CD4-positive, alpha-beta T cell treated with Interleukin-15 for 4 hours (primary cell): ENCODE measurements around the gene CPNE6.

Source experiments
- DNase-seq: peaks from one replicate; pipeline ENCODE4 v3.0.0-alpha.2; 2020; ENCODE audit warnings: low spot score

Gene CPNE6

GRCh38 chr14:24054646-24055045 is 16.7 kb upstream of the CPNE6 start:
- DNase-seq: no peak

- DNase-seq: no peak
Observed at GRCh38 chr14:24055971-24056799, 15.2 kb upstream of the CPNE6 start.

GRCh38 chr14:24056800-24057184 is 14.6 kb upstream of the CPNE6 start:
- no peak for DNase-seq

- DNase-seq: no peak
Observed at GRCh38 chr14:24057271-24057670, 14.1 kb upstream of the CPNE6 start.

- DNase-seq: no peak
Observed at GRCh38 chr14:24057867-24058259, 13.5 kb upstream of the CPNE6 start.

DNA sequence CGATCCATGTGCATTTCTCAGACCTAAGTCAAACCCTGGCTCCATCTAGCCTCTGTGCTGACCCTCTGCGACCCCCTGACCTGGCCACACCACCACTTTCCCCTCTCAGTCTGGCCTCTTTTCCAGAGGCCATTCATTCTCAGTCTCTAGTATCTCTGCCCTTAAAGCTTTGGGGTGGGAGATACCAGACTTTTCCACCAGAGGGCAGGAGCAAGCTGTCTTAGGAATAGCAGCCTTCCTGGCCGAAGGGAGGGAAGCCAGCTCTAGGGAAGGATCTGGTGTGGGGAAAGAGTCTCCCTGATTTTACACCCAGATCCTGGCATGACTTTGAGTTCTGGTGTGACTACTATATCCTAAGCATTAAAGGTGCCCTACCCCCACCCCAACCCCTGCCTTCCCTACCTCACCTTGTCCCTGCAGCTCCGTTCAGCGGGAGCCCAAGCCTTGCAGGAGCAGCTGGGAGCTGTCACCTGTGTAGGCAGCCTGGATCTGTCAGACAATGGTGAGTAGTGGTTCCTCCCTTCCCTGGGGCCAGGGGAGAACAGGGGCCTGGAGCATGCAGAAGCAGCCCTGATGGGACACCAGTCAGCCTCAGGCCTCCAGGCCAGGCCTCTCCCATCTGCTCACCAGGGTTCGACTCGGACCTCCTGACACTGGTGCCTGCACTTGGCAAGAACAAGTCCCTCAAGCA is 13.0 kb upstream of the CPNE6 start:
- DNase-seq: peak; percentile 81

GRCh38 chr14:24058951-24059475 is 12.3 kb upstream of the CPNE6 start:
- no peak for DNase-seq

DNA sequence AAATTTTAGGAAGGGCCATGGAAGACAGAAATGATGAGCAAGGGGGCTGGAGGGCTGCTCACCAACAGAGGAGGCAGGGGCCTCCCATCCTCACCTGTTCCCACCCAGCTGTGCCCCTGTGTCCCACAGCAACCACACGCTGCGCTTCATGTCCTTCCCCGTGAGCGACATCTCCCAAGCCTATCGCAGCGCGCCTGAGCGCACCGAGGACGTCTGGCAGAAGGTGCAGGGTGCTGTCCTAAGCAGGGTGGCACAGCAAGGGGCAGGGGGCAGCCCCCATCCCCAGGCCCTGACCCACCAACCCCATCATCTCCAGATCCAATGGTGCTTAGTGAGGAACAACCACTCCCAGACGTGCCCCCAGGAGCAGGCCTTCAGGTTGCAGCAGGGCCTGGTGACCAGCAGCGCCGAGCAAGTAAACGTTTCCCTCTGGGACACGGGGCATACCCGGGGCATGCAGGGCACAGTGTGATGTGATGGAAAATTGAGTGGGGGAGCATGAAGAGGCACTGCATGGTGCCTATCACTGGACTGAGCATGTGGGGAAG is 11.4 kb upstream of the CPNE6 start:
- DNase-seq: no peak

GRCh38 chr14:24060443-24060842 is 10.9 kb upstream of the CPNE6 start:
- no peak for DNase-seq

GRCh38 chr14:24060984-24061913 is 10.1 kb upstream of the CPNE6 start:
- no peak for DNase-seq

GRCh38 chr14:24062216-24062980 is 9.0 kb upstream of the CPNE6 start:
- no peak for DNase-seq

GRCh38 chr14:24063263-24063836 is 8.0 kb upstream of the CPNE6 start:
- DNase-seq: no peak

GRCh38 chr14:24064091-24064795 is 7.1 kb upstream of the CPNE6 start:
- DNase-seq: no peak

DNA sequence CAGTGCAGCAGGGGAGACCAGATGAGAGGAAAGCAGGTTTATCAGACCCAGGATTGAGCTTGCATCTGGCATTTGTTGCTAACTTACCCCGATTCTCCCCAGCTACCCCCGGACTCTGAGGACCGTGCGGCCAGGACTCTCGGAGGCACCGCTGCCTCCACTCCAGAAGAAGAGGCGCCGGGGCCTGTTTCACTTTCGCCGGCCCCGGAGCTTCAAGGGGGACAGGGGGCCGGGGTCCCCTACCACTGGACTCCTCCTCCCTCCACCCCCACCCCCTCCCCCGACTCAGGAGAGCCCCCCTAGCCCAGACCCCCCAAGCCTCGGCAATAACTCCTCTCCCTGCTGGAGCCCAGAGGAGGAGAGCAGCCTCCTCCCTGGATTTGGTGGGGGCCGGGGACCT is 6.5 kb upstream of the CPNE6 start:
- no peak for DNase-seq

GRCh38 chr14:24065408-24065807 is 6.0 kb upstream of the CPNE6 start:
- DNase-seq: no peak

DNA sequence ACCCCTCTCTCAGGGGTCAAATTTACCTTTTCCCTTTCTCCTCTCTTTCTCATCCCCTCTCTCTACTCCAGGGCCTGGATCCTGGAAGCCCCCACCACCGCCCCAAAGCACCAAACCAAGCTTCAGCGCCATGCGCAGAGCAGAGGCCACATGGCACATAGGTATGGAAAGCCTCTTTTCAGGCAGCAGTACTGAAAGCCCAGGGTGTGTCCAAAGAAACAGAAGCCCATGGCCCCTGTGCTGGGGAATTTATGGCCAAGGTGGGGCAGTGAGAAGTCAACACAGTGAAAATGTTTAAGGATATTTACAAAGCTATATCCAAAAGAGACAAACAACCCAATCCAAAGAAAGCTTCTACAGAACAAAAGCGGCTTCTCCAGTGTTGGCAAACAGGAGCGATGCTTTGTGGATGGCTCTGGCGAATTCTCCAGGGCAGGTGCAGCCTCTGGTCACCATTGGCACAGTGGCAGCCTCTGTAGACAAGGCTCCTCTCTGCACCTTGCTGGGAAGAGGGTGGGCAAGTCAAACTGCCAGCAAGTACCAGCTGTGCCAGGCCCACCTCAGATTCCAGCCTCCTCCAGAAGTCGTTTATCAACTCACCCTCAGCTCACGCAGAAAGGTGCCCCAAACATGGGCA is 4.7 kb upstream of the CPNE6 start:
- no peak for DNase-seq

DNA sequence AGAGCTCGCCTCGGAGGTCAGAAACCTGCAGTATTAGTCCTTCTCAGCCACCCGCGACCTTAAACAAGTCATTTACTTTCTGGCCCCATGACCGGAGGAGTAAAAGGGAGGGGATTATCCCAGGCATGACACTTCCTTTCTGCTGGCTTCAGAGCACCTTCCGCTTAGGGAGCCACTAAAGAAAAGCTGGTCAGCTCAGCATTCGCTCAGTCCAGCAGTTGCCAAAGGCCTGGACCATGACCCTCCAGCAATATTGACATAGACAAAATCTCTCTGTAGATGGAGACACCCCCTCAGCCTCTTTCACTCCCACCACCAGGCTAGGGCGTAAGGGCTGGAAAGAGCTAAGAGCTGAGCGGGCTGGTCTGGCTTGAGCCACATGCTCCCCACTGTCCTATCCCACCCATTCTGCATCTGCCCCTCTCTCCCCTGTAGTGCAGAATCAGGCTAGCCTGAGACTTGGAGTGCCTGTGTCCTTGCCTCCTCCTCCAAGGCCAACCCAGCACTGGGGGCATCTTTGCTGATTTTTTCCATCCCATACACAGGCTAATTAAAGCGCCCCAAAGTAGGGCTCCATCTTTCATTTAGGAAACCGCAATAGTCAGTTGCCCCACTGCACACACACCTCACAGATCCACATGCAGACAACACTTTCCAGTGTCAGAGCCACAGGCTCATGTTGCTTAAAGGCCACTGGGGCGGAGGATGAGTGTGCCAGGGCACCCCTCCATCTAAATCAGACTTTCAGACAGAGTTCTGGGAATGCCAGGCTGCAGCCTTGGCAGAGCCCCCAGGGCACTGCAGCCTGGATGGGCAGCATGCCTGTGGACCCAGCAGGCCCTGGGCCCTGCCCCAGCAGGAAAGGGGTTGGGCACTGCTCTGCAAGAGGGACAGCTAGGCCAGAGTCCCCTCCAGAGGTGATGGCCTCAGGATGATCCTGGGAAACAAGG is 4.0 kb upstream of the CPNE6 start:
- DNase-seq: no peak

GRCh38 chr14:24068711-24069410 is 2.5 kb upstream of the CPNE6 start:
- DNase-seq: no peak
